Measurements from ENCODE around the gene SPTBN2.
"Not testable (repeated sequence)": the region's sequence is repeated elsewhere in the genome, so short reads cannot be mapped to it uniquely, and the experiment has no call there.

The SPTBN2 gene

GRCh38 chr11:66652651-66653050 is 76.4 kb downstream of the SPTBN2 start:
- TF ChIP-seq PAX5 (IDR thresholded peaks at IDR 0.05; ENCODE audit: insufficient read depth, low read length, severe bottlenecking) (no peak), POLR2A (IDR thresholded peaks at IDR 0.05; ENCODE audit: low read depth, low read length) (peak; percentile 68), POLR2AphosphoS5 (IDR thresholded peaks at IDR 0.05; ENCODE audit: low read depth, low read length) (peak; percentile 88), SPI1 (IDR thresholded peaks at IDR 0.05; ENCODE audit: low read depth, low read length) (no peak), POU2F2 (IDR thresholded peaks at IDR 0.05; ENCODE audit: low read depth, low read length) (no peak), TAF1 (IDR thresholded peaks at IDR 0.05; ENCODE audit: low read depth, low read length) (no peak)
- DNase-seq (ENCODE audit: insufficient read length, low spot score): no peak

GRCh38 chr11:66651016-66651415 is 78.0 kb downstream of the SPTBN2 start:
- DNase-seq (ENCODE audit: insufficient read length, low spot score): no peak
- no peak for TF ChIP-seq POU2F2 (IDR thresholded peaks at IDR 0.05; ENCODE audit: low read depth, low read length)
- TF ChIP-seq POLR2A (IDR thresholded peaks at IDR 0.05; ENCODE audit: low read depth, low read length): peak; percentile 45; the same call in 1 of the 2 replicates
- FAIRE-seq: no peak

More at GRCh38 chr11:66652651-66653050, 76.4 kb downstream of the SPTBN2 start:
- no peak for FAIRE-seq

GRCh38 chr11:66649903-66650302 is 79.1 kb downstream of the SPTBN2 start:
- TF ChIP-seq PAX5 (IDR thresholded peaks at IDR 0.05; ENCODE audit: insufficient read depth, low read length, severe bottlenecking): no peak
- no peak for TF ChIP-seq TAF1 (IDR thresholded peaks at IDR 0.05; ENCODE audit: low read depth, low read length)
- no peak for TF ChIP-seq POLR2A (IDR thresholded peaks at IDR 0.05; ENCODE audit: low read depth, low read length)
- no peak for TF ChIP-seq SPI1 (IDR thresholded peaks at IDR 0.05; ENCODE audit: low read depth, low read length)
- TF ChIP-seq POU2F2 (IDR thresholded peaks at IDR 0.05; ENCODE audit: low read depth, low read length): no peak
- TF ChIP-seq POLR2AphosphoS5 (IDR thresholded peaks at IDR 0.05; ENCODE audit: low read depth, low read length): no peak; the same call in 1 of the 2 replicates
- DNase-seq (ENCODE audit: insufficient read length, low spot score) (no peak), FAIRE-seq (no peak)

- no peak for FAIRE-seq
- TF ChIP-seq POLR2A (IDR thresholded peaks at IDR 0.05; ENCODE audit: low read depth, low read length): 0 out of 2 replicates have a peak, but pooled peaks have one; percentile 32
- TF ChIP-seq TAF1 (IDR thresholded peaks at IDR 0.05; ENCODE audit: low read depth, low read length): no peak
- DNase-seq (ENCODE audit: insufficient read length, low spot score): no peak
Observed at GRCh38 chr11:66646828-66647227, 82.2 kb downstream of the SPTBN2 start.

GRCh38 chr11:66643745-66644437 is 85.1 kb downstream of the SPTBN2 start:
- FAIRE-seq: no peak
- no peak for DNase-seq (ENCODE audit: insufficient read length, low spot score)
- TF ChIP-seq POU2F2 (IDR thresholded peaks at IDR 0.05; ENCODE audit: low read depth, low read length) (no peak), POLR2AphosphoS5 (IDR thresholded peaks at IDR 0.05; ENCODE audit: low read depth, low read length) (no peak), SPI1 (IDR thresholded peaks at IDR 0.05; ENCODE audit: low read depth, low read length) (no peak), TAF1 (IDR thresholded peaks at IDR 0.05; ENCODE audit: low read depth, low read length) (no peak), PAX5 (IDR thresholded peaks at IDR 0.05; ENCODE audit: insufficient read depth, low read length, severe bottlenecking) (no peak), POLR2A (IDR thresholded peaks at IDR 0.05; ENCODE audit: low read depth, low read length) (no peak; the same call in 1 of the 2 replicates)

- TF ChIP-seq POLR2A (IDR thresholded peaks at IDR 0.05; ENCODE audit: low read depth, low read length): no peak
- TF ChIP-seq TAF1 (IDR thresholded peaks at IDR 0.05; ENCODE audit: low read depth, low read length): no peak
- TF ChIP-seq POU2F2 (IDR thresholded peaks at IDR 0.05; ENCODE audit: low read depth, low read length): no peak
- TF ChIP-seq SPI1 (IDR thresholded peaks at IDR 0.05; ENCODE audit: low read depth, low read length): no peak
- TF ChIP-seq POLR2AphosphoS5 (IDR thresholded peaks at IDR 0.05; ENCODE audit: low read depth, low read length): no peak
- no peak for TF ChIP-seq PAX5 (IDR thresholded peaks at IDR 0.05; ENCODE audit: insufficient read depth, low read length, severe bottlenecking)
- no peak for DNase-seq (ENCODE audit: insufficient read length, low spot score)
- no peak for FAIRE-seq
Observed at GRCh38 chr11:66641834-66642233, 87.2 kb downstream of the SPTBN2 start.

GRCh38 chr11:66639814-66640340 is 89.1 kb downstream of the SPTBN2 start:
- not testable (repeated sequence) for DNase-seq (ENCODE audit: insufficient read length, low spot score); FAIRE-seq

GRCh38 chr11:66639066-66639813 is 89.8 kb downstream of the SPTBN2 start:
- peak; percentile 61 for FAIRE-seq
- DNase-seq (ENCODE audit: insufficient read length, low spot score): no peak
- no peak for TF ChIP-seq PAX5 (IDR thresholded peaks at IDR 0.05; ENCODE audit: insufficient read depth, low read length, severe bottlenecking)
- TF ChIP-seq POLR2A (IDR thresholded peaks at IDR 0.05; ENCODE audit: low read depth, low read length): no peak
- no peak for TF ChIP-seq POU2F2 (IDR thresholded peaks at IDR 0.05; ENCODE audit: low read depth, low read length)
- no peak for TF ChIP-seq POLR2AphosphoS5 (IDR thresholded peaks at IDR 0.05; ENCODE audit: low read depth, low read length)
- no peak for TF ChIP-seq TAF1 (IDR thresholded peaks at IDR 0.05; ENCODE audit: low read depth, low read length)
- no peak for TF ChIP-seq SPI1 (IDR thresholded peaks at IDR 0.05; ENCODE audit: low read depth, low read length)

GRCh38 chr11:66638177-66639065 is 90.6 kb downstream of the SPTBN2 start, which contains the start of gene RBM4:
RBM4 (plus strand) TSS chr11:66638703; CDS start chr11:66639712, 1,009 bp downstream.
- DNase-seq (ENCODE audit: insufficient read length, low spot score): peak; percentile 90
- TF ChIP-seq POLR2AphosphoS5 (IDR thresholded peaks at IDR 0.05; ENCODE audit: low read depth, low read length): peak; percentile 98
- TF ChIP-seq POU2F2 (IDR thresholded peaks at IDR 0.05; ENCODE audit: low read depth, low read length): peak; percentile 81
- TF ChIP-seq TAF1 (IDR thresholded peaks at IDR 0.05; ENCODE audit: low read depth, low read length): peak; percentile 94
- TF ChIP-seq SPI1 (IDR thresholded peaks at IDR 0.05; ENCODE audit: low read depth, low read length): no peak
- peak; percentile 96 for TF ChIP-seq POLR2A (IDR thresholded peaks at IDR 0.05; ENCODE audit: low read depth, low read length)
- TF ChIP-seq PAX5 (IDR thresholded peaks at IDR 0.05; ENCODE audit: insufficient read depth, low read length, severe bottlenecking): no peak
- FAIRE-seq: peak; percentile 92
